Neural cell (in vitro differentiated cells): ENCODE measurements around the gene RASSF4. TPM values are rescaled to one million over a fixed set of nuclear protein-coding genes. Genes with fewer than 3 reads are reported as not detected.

Source experiments
- H2AFZ ChIP-seq: fragments of 200-600, 300-800 bp; sonication (generic), shearing (Covaris generic); 2 replicates; pipeline ENCODE4 v1.6.0; 2014; ENCODE audit warnings: low read depth, mild to moderate bottlenecking, antibody characterized with exemption, low read length, moderate library complexity
- H3F3A ChIP-seq: fragments of 200-600 bp; shearing (Covaris generic); 2 replicates; pipeline ENCODE4 v1.6.1; 2016; ENCODE audit warnings: mild to moderate bottlenecking, moderate library complexity, mixed read lengths, antibody characterized with exemption, low read length; ENCODE audit not compliant: insufficient read depth, poor library complexity, severe bottlenecking
- H3K27ac ChIP-seq: fragments of 200-600, 300-800 bp; sonication (generic), shearing (Covaris generic); 2 replicates; pipeline ENCODE4 v1.5.1; 2014; ENCODE audit warnings: mild to moderate bottlenecking, low read length, moderate library complexity
- H3K27me3 ChIP-seq: fragments of 300-800, 200-600 bp; sonication (generic), shearing (Covaris generic); 2 replicates; pipeline ENCODE4 v1.6.0; 2014; ENCODE audit warnings: mild to moderate bottlenecking, low read depth, low read length, moderate library complexity; ENCODE audit not compliant: insufficient read depth
- H3K36me3 ChIP-seq: fragments of 300-800, 200-600 bp; sonication (generic), shearing (Covaris generic); 2 replicates; pipeline ENCODE4 v1.5.1; 2014; ENCODE audit warnings: mild to moderate bottlenecking, antibody characterized with exemption, low read length, moderate library complexity; ENCODE audit not compliant: insufficient read depth
- H3K4me2 ChIP-seq: fragments of 300-800, 200-600 bp; sonication (generic), shearing (Covaris generic); 2 replicates; pipeline ENCODE4 v1.6.0; 2014; ENCODE audit warnings: mild to moderate bottlenecking, low read length
- H3K4me3 ChIP-seq: fragments of 300-800, 200-600 bp; sonication (generic), shearing (Covaris generic); 2 replicates; pipeline ENCODE4 v1.5.1; 2014; ENCODE audit warnings: mild to moderate bottlenecking, low read length, moderate library complexity
- H3K79me2 ChIP-seq: fragments of 200-600 bp; shearing (Covaris generic); replicated peaks from 2 replicates; pipeline ENCODE4 v1.6.0; 2014; ENCODE audit warnings: mild to moderate bottlenecking, low read length, moderate library complexity; ENCODE audit not compliant: insufficient read depth
- H3K9ac ChIP-seq: fragments of 300-800, 200-600 bp; sonication (generic), shearing (Covaris generic); 2 replicates; pipeline ENCODE4 v1.6.1; 2016; ENCODE audit warnings: mild to moderate bottlenecking, low read length, mixed read lengths
- H3K9me2 ChIP-seq: fragments of 200-600 bp; shearing (Covaris generic); 2 replicates; pipeline ENCODE4 v1.6.1; 2016; ENCODE audit warnings: mild to moderate bottlenecking, low read length, mixed read lengths; ENCODE audit not compliant: insufficient read depth
- H3K9me3 ChIP-seq: fragments of 200-600, 300-800 bp; sonication (generic), shearing (Covaris generic); 2 replicates; pipeline ENCODE4 v1.6.1; 2016; ENCODE audit warnings: mild to moderate bottlenecking, mixed run types, low read length, moderate library complexity, mixed read lengths
- H4K20me1 ChIP-seq: fragments of 200-600 bp; shearing (Covaris generic); 2 replicates; pipeline ENCODE4 v1.6.1; 2016; ENCODE audit warnings: mild to moderate bottlenecking, mixed run types; ENCODE audit not compliant: insufficient read depth
- EP300 ChIP-seq: fragments of 450-650 bp; conservative IDR thresholded peaks from 2 replicates; pipeline ENCODE4 v1.6.1; 2014; ENCODE audit warnings: antibody characterized with exemption, mild to moderate bottlenecking, moderate library complexity; ENCODE audit not compliant: poor library complexity, severe bottlenecking
- EZH2 ChIP-seq: fragments of 200-600, 300-800 bp; shearing (Covaris generic), sonication (generic); IDR thresholded peaks from 2 replicates; pipeline ENCODE4 v1.6.1; 2014; ENCODE audit warnings: antibody characterized with exemption, low read length, borderline replicate concordance, mild to moderate bottlenecking; ENCODE audit not compliant: insufficient read depth, poor library complexity, severe bottlenecking
- MXI1 ChIP-seq: fragments of 450-650 bp; conservative IDR thresholded peaks from 2 replicates; pipeline ENCODE4 v1.6.1; 2014; ENCODE audit warnings: antibody characterized with exemption, mild to moderate bottlenecking; ENCODE audit not compliant: poor library complexity, severe bottlenecking
- POLR2AphosphoS5 ChIP-seq: IDR thresholded peaks from 2 replicates; pipeline ENCODE4 v1.6.1; 2012
- RAD21 ChIP-seq: fragments of 450-650 bp; conservative IDR thresholded peaks from 2 replicates; pipeline ENCODE4 v1.6.1; 2014; ENCODE audit warnings: antibody characterized with exemption, mild to moderate bottlenecking, moderate library complexity
- SMC3 ChIP-seq: fragments of 450-650 bp; conservative IDR thresholded peaks from 2 replicates; pipeline ENCODE4 v1.6.1; 2014; ENCODE audit warnings: antibody characterized with exemption, mild to moderate bottlenecking, moderate library complexity; ENCODE audit not compliant: poor library complexity
- TAF1 ChIP-seq: IDR thresholded peaks from 2 replicates; pipeline ENCODE4 v1.6.1; 2012; ENCODE audit warnings: low read depth
- polyA plus RNA-seq: library from polyadenylated mRNA; depleted of rRNA; stranded (reverse); fragments of >200 nt; gene quantifications from 2 replicates; pipeline ENCODE4 v1.2.3, GENCODE V29; 2014
- TF ChIP-seq, protein P1 (sequence below): IDR thresholded peaks from 2 replicates; pipeline ENCODE4 v1.6.1; 2012; ENCODE audit warnings: borderline replicate concordance
- TF ChIP-seq, protein P2 (sequence below): fragments of 450-650 bp; IDR thresholded peaks from 2 replicates; pipeline ENCODE4 v1.5.1; 2014; ENCODE audit warnings: antibody characterized with exemption, mild to moderate bottlenecking, moderate library complexity; ENCODE audit not compliant: poor library complexity, severe bottlenecking

Gene RASSF4
- polyA plus RNA-seq, 1 donor from 2014 or later: 10.2 TPM

GRCh38 chr10:44992732-44993225 is 33.2 kb downstream of the RASSF4 start:
- Histone ChIP-seq H3K4me2 (no peak overlapping the region), H3K27me3 (no peaks in the 10 kb centered on the region), H3K27ac (no peak overlapping the region), H3K9ac (no peak overlapping the region), H3K4me3 (no peak overlapping the region), H4K20me1 (no peaks in the 10 kb centered on the region), H3K79me2 (no peaks in the 10 kb centered on the region), H3F3A (no peaks in the 10 kb centered on the region), H3K36me3 (no peaks in the 10 kb centered on the region), H3K9me2 (no peaks in the 10 kb centered on the region), H2AFZ (no peak overlapping the region), H3K9me3 (no peaks in the 10 kb centered on the region)
- TF ChIP-seq POLR2AphosphoS5 (no peak), EP300 (no peak), MXI1 (no peak), RAD21 (no peak), EZH2 (no peak), SMC3 (no peak), TAF1 (no peak)
- TF ChIP-seq, protein P1, sequence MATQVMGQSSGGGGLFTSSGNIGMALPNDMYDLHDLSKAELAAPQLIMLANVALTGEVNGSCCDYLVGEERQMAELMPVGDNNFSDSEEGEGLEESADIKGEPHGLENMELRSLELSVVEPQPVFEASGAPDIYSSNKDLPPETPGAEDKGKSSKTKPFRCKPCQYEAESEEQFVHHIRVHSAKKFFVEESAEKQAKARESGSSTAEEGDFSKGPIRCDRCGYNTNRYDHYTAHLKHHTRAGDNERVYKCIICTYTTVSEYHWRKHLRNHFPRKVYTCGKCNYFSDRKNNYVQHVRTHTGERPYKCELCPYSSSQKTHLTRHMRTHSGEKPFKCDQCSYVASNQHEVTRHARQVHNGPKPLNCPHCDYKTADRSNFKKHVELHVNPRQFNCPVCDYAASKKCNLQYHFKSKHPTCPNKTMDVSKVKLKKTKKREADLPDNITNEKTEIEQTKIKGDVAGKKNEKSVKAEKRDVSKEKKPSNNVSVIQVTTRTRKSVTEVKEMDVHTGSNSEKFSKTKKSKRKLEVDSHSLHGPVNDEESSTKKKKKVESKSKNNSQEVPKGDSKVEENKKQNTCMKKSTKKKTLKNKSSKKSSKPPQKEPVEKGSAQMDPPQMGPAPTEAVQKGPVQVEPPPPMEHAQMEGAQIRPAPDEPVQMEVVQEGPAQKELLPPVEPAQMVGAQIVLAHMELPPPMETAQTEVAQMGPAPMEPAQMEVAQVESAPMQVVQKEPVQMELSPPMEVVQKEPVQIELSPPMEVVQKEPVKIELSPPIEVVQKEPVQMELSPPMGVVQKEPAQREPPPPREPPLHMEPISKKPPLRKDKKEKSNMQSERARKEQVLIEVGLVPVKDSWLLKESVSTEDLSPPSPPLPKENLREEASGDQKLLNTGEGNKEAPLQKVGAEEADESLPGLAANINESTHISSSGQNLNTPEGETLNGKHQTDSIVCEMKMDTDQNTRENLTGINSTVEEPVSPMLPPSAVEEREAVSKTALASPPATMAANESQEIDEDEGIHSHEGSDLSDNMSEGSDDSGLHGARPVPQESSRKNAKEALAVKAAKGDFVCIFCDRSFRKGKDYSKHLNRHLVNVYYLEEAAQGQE: no peak
- TF ChIP-seq, protein P2, sequence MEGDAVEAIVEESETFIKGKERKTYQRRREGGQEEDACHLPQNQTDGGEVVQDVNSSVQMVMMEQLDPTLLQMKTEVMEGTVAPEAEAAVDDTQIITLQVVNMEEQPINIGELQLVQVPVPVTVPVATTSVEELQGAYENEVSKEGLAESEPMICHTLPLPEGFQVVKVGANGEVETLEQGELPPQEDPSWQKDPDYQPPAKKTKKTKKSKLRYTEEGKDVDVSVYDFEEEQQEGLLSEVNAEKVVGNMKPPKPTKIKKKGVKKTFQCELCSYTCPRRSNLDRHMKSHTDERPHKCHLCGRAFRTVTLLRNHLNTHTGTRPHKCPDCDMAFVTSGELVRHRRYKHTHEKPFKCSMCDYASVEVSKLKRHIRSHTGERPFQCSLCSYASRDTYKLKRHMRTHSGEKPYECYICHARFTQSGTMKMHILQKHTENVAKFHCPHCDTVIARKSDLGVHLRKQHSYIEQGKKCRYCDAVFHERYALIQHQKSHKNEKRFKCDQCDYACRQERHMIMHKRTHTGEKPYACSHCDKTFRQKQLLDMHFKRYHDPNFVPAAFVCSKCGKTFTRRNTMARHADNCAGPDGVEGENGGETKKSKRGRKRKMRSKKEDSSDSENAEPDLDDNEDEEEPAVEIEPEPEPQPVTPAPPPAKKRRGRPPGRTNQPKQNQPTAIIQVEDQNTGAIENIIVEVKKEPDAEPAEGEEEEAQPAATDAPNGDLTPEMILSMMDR: no peak

- no peaks in the 10 kb centered on the region for H3K9me3 ChIP-seq
- no peak for TF ChIP-seq SMC3
- TF ChIP-seq MXI1: no peak
- TF ChIP-seq POLR2AphosphoS5: no peak
- no peak for TF ChIP-seq RAD21
- TF ChIP-seq TAF1: no peak
- TF ChIP-seq, protein P1: no peak
- no peak for TF ChIP-seq EP300
- TF ChIP-seq EZH2: no peak
- TF ChIP-seq, protein P2: no peak
- H3K9ac ChIP-seq: no peak overlapping the region
- no peak overlapping the region for H3K4me2 ChIP-seq
- no peaks in the 10 kb centered on the region for H3K36me3 ChIP-seq
- no peaks in the 10 kb centered on the region for H3K27me3 ChIP-seq
- no peaks in the 10 kb centered on the region for H3F3A ChIP-seq
- H3K79me2 ChIP-seq: no peaks in the 10 kb centered on the region
- H3K9me2 ChIP-seq: no peaks in the 10 kb centered on the region
- H3K27ac ChIP-seq: no peak overlapping the region
- no peak overlapping the region for H3K4me3 ChIP-seq
- no peak overlapping the region for H2AFZ ChIP-seq
- H4K20me1 ChIP-seq: no peaks in the 10 kb centered on the region
These were observed 33.8 kb downstream of the RASSF4 start for GRCh38 chr10:44993226-44993921.
